Suprapubic skin (tissue), 4 donors: ENCODE results near the gene CDH13.

Experiments used
- CTCF ChIP-seq, 2 donors: fragments of 200-600 bp in 1 of 2; fragments of 450-650 bp in 1 of 2; sonication (generic) in 1 of 2; IDR thresholded peaks; one replicate each; pipeline ENCODE4 v1.5.1; 2016 to 2019; ENCODE audit warnings: antibody characterized with exemption in 2 of 2, mild to moderate bottlenecking in 1 of 2, moderate library complexity in 1 of 2
- EP300 ChIP-seq: sonication (generic); formaldehyde crosslinking; IDR thresholded peaks from one replicate; pipeline ENCODE4 v1.6.1; 2017; ENCODE audit warnings: antibody characterized with exemption
- POLR2A ChIP-seq, 2 donors: fragments of 450-650 bp; IDR thresholded peaks; one replicate each; pipeline ENCODE4 v1.6.1; 2017; ENCODE audit warnings: antibody characterized with exemption in 2 of 2, mild to moderate bottlenecking in 2 of 2, moderate library complexity in 2 of 2
- POLR2AphosphoS5 ChIP-seq, 3 donors: sonication (generic); formaldehyde crosslinking; IDR thresholded peaks; one replicate each; pipeline ENCODE4 v1.6.1; 2017; ENCODE audit warnings: antibody characterized with exemption in 3 of 3

GRCh38 chr16:83040174-83040573 is 413.4 kb downstream of the CDH13 start:
- TF ChIP-seq POLR2A (IDR thresholded peaks at IDR 0.05) (no peak), POLR2AphosphoS5 (IDR thresholded peaks at IDR 0.05) (no peak), CTCF (IDR thresholded peaks at IDR 0.05) (no peak), EP300 (no peak)
